Mammary epithelial cell (primary cell): ENCODE results near the gene CRTC3.

Source experiments
- CTCF ChIP-seq, 2 donors: IDR thresholded peaks in 1 of 2; conservative IDR thresholded peaks in 1 of 2; 2 replicates each; pipeline ENCODE4 v1.5.1; 2011 to 2012; ENCODE audit warnings: inconsistent platforms in 2 of 2, low read length in 2 of 2, mild to moderate bottlenecking in 2 of 2, control low read depth in 1 of 2, low read depth in 1 of 2; ENCODE audit not compliant: insufficient read depth in 1 of 2; ENCODE audit errors: extremely low read depth in 1 of 2
- EZH2 ChIP-seq: IDR thresholded peaks from 2 replicates; pipeline ENCODE4 v1.6.1; 2012; ENCODE audit warnings: low read length, inconsistent platforms, borderline replicate concordance

- TF ChIP-seq CTCF (conservative IDR thresholded peaks at IDR 0.05 in 1 of 2, IDR thresholded peaks at IDR 0.05 in 1 of 2; ENCODE audit: extremely low read depth in 1 of 2, insufficient read depth in 1 of 2, low read depth in 1 of 2, low read length in 2 of 2) (no peak), EZH2 (no peak)
Measured at GRCh38 chr15:90545095-90545494, 15.4 kb downstream of the CRTC3 start.
